Measurements from ENCODE around the gene WDPCP. TPM values are rescaled to one million over a fixed set of nuclear protein-coding genes. Genes with fewer than 3 reads are reported as not detected.

The WDPCP gene
- total RNA-seq, 4 donors from 2014 or later = 7.1 to 19.9 (median 9.6) TPM

DNA sequence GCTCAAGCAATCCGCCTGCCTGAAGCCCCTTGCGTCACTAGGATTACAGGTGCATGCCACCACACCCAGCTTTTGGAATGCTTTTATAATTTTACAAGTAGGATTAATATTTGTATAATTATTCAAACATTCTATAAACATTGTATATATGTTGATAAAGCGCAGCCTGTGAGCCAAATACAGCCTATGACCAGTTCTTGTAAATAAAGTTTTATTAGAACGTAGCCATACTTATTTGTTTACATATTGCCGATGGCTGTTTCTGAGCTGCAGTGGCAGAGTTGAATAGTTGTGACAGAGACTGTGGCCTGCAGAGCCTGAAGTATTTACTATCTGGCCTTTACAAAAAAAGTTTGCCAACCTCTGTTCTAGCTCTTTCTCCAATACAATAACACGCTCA lies 305.0 kb downstream of the WDPCP start:
- no peak for ATAC-seq
- 76 to 89% methylated on average over 6 of the region's 6 CpGs for WGBS, 2 donors (ENCODE audit: low coverage in 1 of 2)
- TF ChIP-seq, protein P1, sequence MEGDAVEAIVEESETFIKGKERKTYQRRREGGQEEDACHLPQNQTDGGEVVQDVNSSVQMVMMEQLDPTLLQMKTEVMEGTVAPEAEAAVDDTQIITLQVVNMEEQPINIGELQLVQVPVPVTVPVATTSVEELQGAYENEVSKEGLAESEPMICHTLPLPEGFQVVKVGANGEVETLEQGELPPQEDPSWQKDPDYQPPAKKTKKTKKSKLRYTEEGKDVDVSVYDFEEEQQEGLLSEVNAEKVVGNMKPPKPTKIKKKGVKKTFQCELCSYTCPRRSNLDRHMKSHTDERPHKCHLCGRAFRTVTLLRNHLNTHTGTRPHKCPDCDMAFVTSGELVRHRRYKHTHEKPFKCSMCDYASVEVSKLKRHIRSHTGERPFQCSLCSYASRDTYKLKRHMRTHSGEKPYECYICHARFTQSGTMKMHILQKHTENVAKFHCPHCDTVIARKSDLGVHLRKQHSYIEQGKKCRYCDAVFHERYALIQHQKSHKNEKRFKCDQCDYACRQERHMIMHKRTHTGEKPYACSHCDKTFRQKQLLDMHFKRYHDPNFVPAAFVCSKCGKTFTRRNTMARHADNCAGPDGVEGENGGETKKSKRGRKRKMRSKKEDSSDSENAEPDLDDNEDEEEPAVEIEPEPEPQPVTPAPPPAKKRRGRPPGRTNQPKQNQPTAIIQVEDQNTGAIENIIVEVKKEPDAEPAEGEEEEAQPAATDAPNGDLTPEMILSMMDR (IDR thresholded peaks at IDR 0.05) = no peak
- TF ChIP-seq POLR2A (IDR thresholded peaks at IDR 0.05) (no peak), EP300 (IDR thresholded peaks at IDR 0.05) (no peak), POLR2AphosphoS5 (IDR thresholded peaks at IDR 0.05) (no peak)
- Histone ChIP-seq H3K36me3 (no peaks in the 10 kb centered on the region), H3K27me3 (no peaks in the 10 kb centered on the region), H3K4me3 (no peak overlapping the region), H3K4me1 (no peaks in the 10 kb centered on the region), H3K27ac (no peak overlapping the region), H3K9me3 (peaks cover 0 to 81% (median 0%) of the 10 kb centered on the region in 3 donors)

DNA sequence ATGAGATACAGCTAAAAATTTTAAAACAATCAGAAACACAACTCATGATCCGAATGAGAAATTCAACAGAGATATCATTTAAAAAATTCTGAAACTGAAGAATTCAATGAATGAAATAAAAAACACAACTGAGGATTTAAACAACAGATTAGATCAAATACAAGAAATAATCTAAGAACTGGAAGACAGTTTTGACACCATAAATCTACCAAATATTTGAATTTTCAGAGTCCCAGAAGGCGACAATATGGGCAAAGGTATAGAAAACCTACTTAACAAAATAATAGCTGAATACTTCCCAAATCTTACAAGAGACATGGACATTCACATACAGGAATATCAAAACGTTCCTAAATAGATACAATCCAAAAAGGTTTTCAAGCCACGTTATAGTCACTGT lies 315.7 kb downstream of the WDPCP start:
- Histone ChIP-seq H3K4me1 (no peaks in the 10 kb centered on the region), H3K4me3 (no peak overlapping the region), H3K36me3 (no peaks in the 10 kb centered on the region), H3K27ac (no peak overlapping the region), H3K9me3 (peaks cover 0 to 52% (median 0%) of the 10 kb centered on the region in 3 donors), H3K27me3 (no peaks in the 10 kb centered on the region)
- no peak for TF ChIP-seq POLR2A (IDR thresholded peaks at IDR 0.05)
- TF ChIP-seq POLR2AphosphoS5 (IDR thresholded peaks at IDR 0.05) = no peak
- TF ChIP-seq, protein P1 (IDR thresholded peaks at IDR 0.05) = no peak
- TF ChIP-seq EP300 (IDR thresholded peaks at IDR 0.05) = no peak
- WGBS, 2 donors (ENCODE audit: low coverage in 1 of 2) = 92 to 96% methylated on average over 3 to 4 of the region's 4 CpGs
- ATAC-seq = no peak

DNA sequence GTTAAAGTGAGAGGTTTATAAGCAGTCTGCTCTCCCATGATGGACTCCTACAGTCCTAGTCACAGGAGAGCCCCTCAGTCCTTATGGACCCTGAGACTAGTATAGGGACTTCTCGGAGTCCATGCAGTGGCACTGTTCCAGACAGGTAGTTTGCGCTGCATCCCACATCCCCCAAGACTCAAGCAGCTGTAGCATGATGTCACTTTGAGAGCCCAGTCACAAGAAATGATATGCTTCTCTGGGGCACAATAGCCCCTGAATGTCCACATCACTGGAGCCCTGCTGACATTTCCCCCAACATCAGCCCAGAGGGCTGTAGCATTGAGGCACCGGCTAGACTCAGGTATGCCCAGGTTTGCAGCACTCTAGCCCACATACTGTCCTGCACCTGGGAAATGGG lies 317.6 kb downstream of the WDPCP start:
- Histone ChIP-seq H3K36me3 (no peaks in the 10 kb centered on the region), H3K4me1 (no peaks in the 10 kb centered on the region), H3K9me3 (peaks cover 0 to 43% (median 0%) of the 10 kb centered on the region in 3 donors), H3K4me3 (no peak overlapping the region), H3K27me3 (no peaks in the 10 kb centered on the region), H3K27ac (no peak overlapping the region)
- WGBS, 2 donors (ENCODE audit: low coverage in 1 of 2) = 100% methylated on average over 2 of the region's 3 CpGs; no CpG with 5 or more reads in 1 of the 2 donors
- no peak for ATAC-seq
- TF ChIP-seq POLR2A (IDR thresholded peaks at IDR 0.05) = no peak
- TF ChIP-seq EP300 (IDR thresholded peaks at IDR 0.05) = no peak
- no peak for TF ChIP-seq POLR2AphosphoS5 (IDR thresholded peaks at IDR 0.05)
- TF ChIP-seq, protein P1 (IDR thresholded peaks at IDR 0.05) = no peak

DNA sequence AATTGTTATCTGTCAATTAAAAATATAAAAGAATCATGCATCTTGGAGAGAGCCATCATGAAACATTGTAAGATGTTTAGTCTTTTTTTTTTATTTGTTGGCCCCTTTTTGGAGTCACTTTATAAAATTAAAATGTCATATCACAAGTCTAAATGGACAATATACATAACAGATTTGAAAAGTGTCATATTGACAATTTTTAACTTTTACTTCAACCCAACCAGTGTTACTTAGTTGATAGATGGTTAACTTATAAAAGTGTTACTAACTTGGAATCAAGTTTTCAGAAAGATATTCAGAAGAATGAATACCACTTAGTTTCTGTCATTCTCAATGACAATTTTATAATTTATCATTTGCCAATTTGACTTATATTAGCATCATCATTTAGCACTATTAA lies 319.3 kb downstream of the WDPCP start:
- Histone ChIP-seq H3K9me3 (peaks cover 0 to 36% (median 0%) of the 10 kb centered on the region in 3 donors), H3K4me3 (no peak overlapping the region), H3K4me1 (no peaks in the 10 kb centered on the region), H3K27me3 (no peaks in the 10 kb centered on the region), H3K27ac (no peak overlapping the region), H3K36me3 (no peaks in the 10 kb centered on the region)
- TF ChIP-seq POLR2AphosphoS5 (IDR thresholded peaks at IDR 0.05) = no peak
- TF ChIP-seq POLR2A (IDR thresholded peaks at IDR 0.05) = no peak
- no peak for TF ChIP-seq EP300 (IDR thresholded peaks at IDR 0.05)
- TF ChIP-seq, protein P1 (IDR thresholded peaks at IDR 0.05) = no peak
- ATAC-seq = no peak

DNA sequence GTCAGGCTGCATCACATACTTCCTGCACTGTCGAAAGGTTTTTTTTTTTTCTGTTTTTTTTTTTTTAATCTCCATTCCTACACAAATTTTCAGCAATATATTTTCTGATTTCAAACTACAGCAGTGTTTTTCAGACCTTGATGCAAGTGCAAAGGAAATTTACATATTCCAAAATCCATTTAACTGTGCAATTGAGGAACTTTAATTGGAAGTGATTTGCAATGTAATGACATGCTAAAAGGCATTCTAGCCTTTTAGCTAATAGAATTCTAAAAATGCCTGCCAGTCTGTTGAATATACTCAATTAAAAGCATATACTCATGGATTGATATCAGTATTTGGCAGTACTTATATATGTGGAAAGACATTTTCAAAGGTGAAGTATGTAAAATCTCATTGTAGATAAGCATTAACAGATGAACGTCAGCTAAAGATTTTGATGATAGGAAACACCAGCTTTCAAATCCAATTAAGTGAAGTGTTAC lies 327.1 kb downstream of the WDPCP start:
- 66 to 79% methylated on average over 2 of the region's 2 CpGs for WGBS, 2 donors (ENCODE audit: low coverage in 1 of 2)
- no peak for TF ChIP-seq POLR2A (IDR thresholded peaks at IDR 0.05)
- TF ChIP-seq EP300 (IDR thresholded peaks at IDR 0.05) = no peak
- TF ChIP-seq, protein P1 (IDR thresholded peaks at IDR 0.05) = no peak
- TF ChIP-seq POLR2AphosphoS5 (IDR thresholded peaks at IDR 0.05) = no peak

More for the DNA sequence above, 327.1 kb downstream of the WDPCP start:
- Histone ChIP-seq H3K27ac (no peak overlapping the region), H3K4me3 (no peak overlapping the region), H3K27me3 (no peaks in the 10 kb centered on the region), H3K4me1 (no peaks in the 10 kb centered on the region), H3K36me3 (no peaks in the 10 kb centered on the region), H3K9me3 (no peaks in the 10 kb centered on the region)
- no peak for ATAC-seq

All from gastroesophageal sphincter (tissue), 4 donors.